Vagina (tissue), 2 donors: ENCODE measurements around the gene ZFYVE9. TPM values are rescaled to one million over a fixed set of nuclear protein-coding genes. Genes with fewer than 3 reads are reported as not detected.

Experiments used
- DNase-seq, 2 donors: peaks; one replicate each; pipeline ENCODE4 v3.0.0-alpha.2; 2017; ENCODE audit errors: extremely low spot score in 2 of 2
- H3K27ac ChIP-seq: fragments of 200-600 bp; sonication (generic); one replicate; pipeline ENCODE4 v1.5.1; 2019
- H3K27me3 ChIP-seq: fragments of 200-600 bp; sonication (generic); one replicate; pipeline ENCODE4 v1.5.1; 2019
- H3K36me3 ChIP-seq, 2 donors: fragments of 200-600 bp; sonication (generic); one replicate each; pipeline ENCODE4 v1.5.1; 2017 to 2019
- H3K4me1 ChIP-seq: fragments of 200-600 bp; sonication (generic); one replicate; pipeline ENCODE4 v1.5.1; 2019
- H3K4me3 ChIP-seq, 2 donors: fragments of 200-600 bp; sonication (generic); 1 replicate in 1 of 2; 2 replicates in 1 of 2; pipeline ENCODE4 v1.5.1; 2016 to 2019
- H3K9me3 ChIP-seq: fragments of 200-600 bp; sonication (generic); one replicate; pipeline ENCODE4 v1.5.1; 2019
- CTCF ChIP-seq, 3 experiments: fragments of 450-650 bp in 2 of 3; fragments of 200-600 bp in 1 of 3; sonication (generic) in 1 of 3; IDR thresholded peaks; one replicate each; pipeline ENCODE4 v1.5.1; 2017 to 2019; ENCODE audit warnings: antibody characterized with exemption in 3 of 3, mild to moderate bottlenecking in 2 of 3, moderate library complexity in 2 of 3
- POLR2A ChIP-seq, 2 donors: fragments of 450-650 bp; IDR thresholded peaks; one replicate each; pipeline ENCODE4 v1.6.1; 2017; ENCODE audit warnings: antibody characterized with exemption in 2 of 2, mild to moderate bottlenecking in 2 of 2, moderate library complexity in 2 of 2
- POLR2AphosphoS5 ChIP-seq, 2 donors: sonication (generic); formaldehyde crosslinking; IDR thresholded peaks; one replicate each; pipeline ENCODE4 v1.9.0; 2017; ENCODE audit warnings: antibody characterized with exemption in 2 of 2, mild to moderate bottlenecking in 2 of 2, low read depth in 1 of 2; ENCODE audit not compliant: insufficient read depth in 1 of 2
- intact Hi-C: fragments of 100-400 bp; cut with DNase I; formaldehyde crosslinking; loops from one replicate; pipeline ENCODE4 v1.15.1; 2023
- total RNA-seq: library from RNA; depleted of rRNA; stranded (reverse); fragments of >200 nt; gene quantifications from one replicate; pipeline ENCODE4 v1.2.3, GENCODE V29; 2016

The ZFYVE9 gene
- total RNA-seq, 1 donor from 2014 or later = 30.2 TPM

GRCh38 chr1:52355847-52356505 lies 214.1 kb downstream of the ZFYVE9 start:
- Histone ChIP-seq H3K4me1 (no peaks in the 10 kb centered on the region), H3K27me3 (no peaks in the 10 kb centered on the region), H3K36me3 (peaks cover 0 to 84% of the 10 kb centered on the region in 2 donors), H3K9me3 (no peaks in the 10 kb centered on the region), H3K4me3 (no peak overlapping the region), H3K27ac (no peak overlapping the region)
- no peak for DNase-seq
- no peak for TF ChIP-seq CTCF (IDR thresholded peaks at IDR 0.05)
- TF ChIP-seq POLR2A (IDR thresholded peaks at IDR 0.05) = no peak
- no peak for TF ChIP-seq POLR2AphosphoS5 (IDR thresholded peaks at IDR 0.05; ENCODE audit: insufficient read depth in 1 of 2, low read depth in 1 of 2)
- intact Hi-C loops = no loop called here

GRCh38 chr1:52356818-52357355 lies 215.0 kb downstream of the ZFYVE9 start:
- TF ChIP-seq CTCF (IDR thresholded peaks at IDR 0.05) = no peak
- no peak for TF ChIP-seq POLR2AphosphoS5 (IDR thresholded peaks at IDR 0.05; ENCODE audit: insufficient read depth in 1 of 2, low read depth in 1 of 2)
- no peak for TF ChIP-seq POLR2A (IDR thresholded peaks at IDR 0.05)
- DNase-seq = no peak
- Histone ChIP-seq H3K27me3 (no peaks in the 10 kb centered on the region), H3K9me3 (no peaks in the 10 kb centered on the region), H3K27ac (no peak overlapping the region), H3K4me1 (no peaks in the 10 kb centered on the region), H3K36me3 (peaks cover 0 to 88% of the 10 kb centered on the region in 2 donors), H3K4me3 (no peak overlapping the region)
- intact Hi-C loops = no loop called here

- TF ChIP-seq POLR2A (IDR thresholded peaks at IDR 0.05) = no peak
- intact Hi-C loops = no loop called here
- peaks cover 0 to 93% of the 10 kb centered on the region in 2 donors for H3K36me3 ChIP-seq
- H3K4me3 ChIP-seq = no peak overlapping the region
- H3K9me3 ChIP-seq = no peaks in the 10 kb centered on the region
- H3K27ac ChIP-seq = no peak overlapping the region
- H3K27me3 ChIP-seq = no peaks in the 10 kb centered on the region
- no peaks in the 10 kb centered on the region for H3K4me1 ChIP-seq
- no peak for DNase-seq
Measured at GRCh38 chr1:52357397-52357796, 215.5 kb downstream of the ZFYVE9 start.

- no peak for DNase-seq
Measured at GRCh38 chr1:52358851-52359497, 217.1 kb downstream of the ZFYVE9 start.

More at GRCh38 chr1:52358851-52359497, 217.1 kb downstream of the ZFYVE9 start:
- TF ChIP-seq POLR2A (IDR thresholded peaks at IDR 0.05) (no peak), CTCF (IDR thresholded peaks at IDR 0.05) (no peak), POLR2AphosphoS5 (IDR thresholded peaks at IDR 0.05; ENCODE audit: insufficient read depth in 1 of 2, low read depth in 1 of 2) (no peak)
- H3K27me3 ChIP-seq = no peaks in the 10 kb centered on the region
- H3K36me3 ChIP-seq = peaks cover 0 to 83% of the 10 kb centered on the region in 2 donors
- peaks cover 4% of the 10 kb centered on the region for H3K4me1 ChIP-seq
- intact Hi-C loops = no loop called here
- no peaks in the 10 kb centered on the region for H3K9me3 ChIP-seq
- no peak overlapping the region for H3K4me3 ChIP-seq
- no peak overlapping the region for H3K27ac ChIP-seq
